Liver (tissue), 3 donors: ENCODE results near the gene CAMSAP1.

Experiments used
- FOXA2 ChIP-seq: IDR thresholded peaks from 2 replicates; pipeline ENCODE4 v1.6.1; 2016; ENCODE audit warnings: antibody characterized with exemption
- HNF4A ChIP-seq, 2 donors: conservative IDR thresholded peaks; 2 replicates each; pipeline ENCODE4 v1.6.1; 2016; ENCODE audit warnings: antibody characterized with exemption in 2 of 2, mild to moderate bottlenecking in 2 of 2
- JUND ChIP-seq, 2 donors: IDR thresholded peaks; 2 replicates each; pipeline ENCODE4 v1.6.1; 2016; ENCODE audit warnings: antibody characterized with exemption in 2 of 2
- RAD21 ChIP-seq, 2 donors: IDR thresholded peaks; 2 replicates each; pipeline ENCODE4 v1.6.1; 2016; ENCODE audit warnings: antibody characterized with exemption in 2 of 2, mild to moderate bottlenecking in 2 of 2
- SP1 ChIP-seq: IDR thresholded peaks from 2 replicates; pipeline ENCODE4 v1.6.1; 2018; ENCODE audit warnings: antibody characterized with exemption, mild to moderate bottlenecking
- TAF1 ChIP-seq: conservative IDR thresholded peaks from 2 replicates; pipeline ENCODE4 v1.6.1; 2016; ENCODE audit warnings: antibody characterized with exemption, mild to moderate bottlenecking
- YY1 ChIP-seq: IDR thresholded peaks from 2 replicates; pipeline ENCODE4 v1.6.1; 2016; ENCODE audit warnings: antibody characterized with exemption, mild to moderate bottlenecking
- TF ChIP-seq, protein P1 (sequence below): fragments of 150-350 bp; IDR thresholded peaks from 2 replicates; pipeline ENCODE4 v1.5.1; 2017; ENCODE audit warnings: improper control_type of control experiment, low read depth, low read length; ENCODE audit not compliant: missing input control
- TF ChIP-seq, protein P2 (sequence below): IDR thresholded peaks from 2 replicates; pipeline ENCODE4 v1.6.1; 2016; ENCODE audit warnings: antibody characterized with exemption
- TF ChIP-seq, protein P3 (sequence below): IDR thresholded peaks from 2 replicates; pipeline ENCODE4 v1.6.1; 2016; ENCODE audit warnings: antibody characterized with exemption, mild to moderate bottlenecking
- donor health status: healthy.
- donor health status: healthy.

DNA sequence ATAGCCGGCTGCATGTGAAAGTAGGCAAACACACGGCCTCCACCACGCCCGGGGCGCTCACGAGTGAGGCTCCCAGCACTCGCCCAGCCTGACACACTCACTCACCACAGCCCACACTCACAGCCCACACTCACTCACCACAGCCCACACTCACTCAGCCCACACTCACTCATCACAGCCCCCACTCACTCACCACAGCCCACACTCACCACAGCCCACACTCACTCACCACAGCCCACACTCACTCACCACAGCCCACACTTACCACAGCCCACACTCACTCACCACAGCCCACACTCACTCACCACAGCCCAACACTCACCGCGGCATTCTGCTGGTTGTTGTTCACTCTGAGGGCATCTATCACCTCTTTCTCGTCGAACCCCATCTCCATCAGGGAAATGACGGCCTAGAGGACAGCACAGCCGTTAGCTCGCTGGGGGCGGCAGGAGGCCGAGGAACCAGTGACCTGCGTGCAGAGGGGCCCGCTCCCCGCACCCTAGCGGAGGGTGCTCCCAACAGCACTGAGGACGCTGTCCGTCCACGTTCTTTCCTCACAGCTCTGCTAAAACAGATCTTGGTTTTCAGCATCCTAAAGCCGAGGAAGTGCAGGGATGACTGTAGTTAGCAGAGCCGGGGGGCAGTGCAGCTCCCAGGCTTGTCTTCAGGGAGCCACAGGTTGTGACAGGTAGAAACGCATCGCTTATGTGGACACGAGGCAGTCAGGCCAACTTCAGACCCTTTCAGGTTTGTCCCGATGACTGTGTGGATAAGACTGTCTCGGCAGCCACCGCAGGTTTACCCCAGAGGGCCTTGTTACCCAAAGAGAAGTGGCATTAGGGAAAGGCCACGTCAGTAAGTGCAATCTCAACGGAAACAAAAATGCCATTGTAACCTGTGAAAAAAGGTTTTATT lies 32.3 kb upstream of the CAMSAP1 start:
- TF ChIP-seq RAD21 (IDR thresholded peaks at IDR 0.05): no peak
- TF ChIP-seq, protein P1, sequence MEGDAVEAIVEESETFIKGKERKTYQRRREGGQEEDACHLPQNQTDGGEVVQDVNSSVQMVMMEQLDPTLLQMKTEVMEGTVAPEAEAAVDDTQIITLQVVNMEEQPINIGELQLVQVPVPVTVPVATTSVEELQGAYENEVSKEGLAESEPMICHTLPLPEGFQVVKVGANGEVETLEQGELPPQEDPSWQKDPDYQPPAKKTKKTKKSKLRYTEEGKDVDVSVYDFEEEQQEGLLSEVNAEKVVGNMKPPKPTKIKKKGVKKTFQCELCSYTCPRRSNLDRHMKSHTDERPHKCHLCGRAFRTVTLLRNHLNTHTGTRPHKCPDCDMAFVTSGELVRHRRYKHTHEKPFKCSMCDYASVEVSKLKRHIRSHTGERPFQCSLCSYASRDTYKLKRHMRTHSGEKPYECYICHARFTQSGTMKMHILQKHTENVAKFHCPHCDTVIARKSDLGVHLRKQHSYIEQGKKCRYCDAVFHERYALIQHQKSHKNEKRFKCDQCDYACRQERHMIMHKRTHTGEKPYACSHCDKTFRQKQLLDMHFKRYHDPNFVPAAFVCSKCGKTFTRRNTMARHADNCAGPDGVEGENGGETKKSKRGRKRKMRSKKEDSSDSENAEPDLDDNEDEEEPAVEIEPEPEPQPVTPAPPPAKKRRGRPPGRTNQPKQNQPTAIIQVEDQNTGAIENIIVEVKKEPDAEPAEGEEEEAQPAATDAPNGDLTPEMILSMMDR: no peak
- TF ChIP-seq SP1: no peak
- TF ChIP-seq YY1: no peak
- no peak for TF ChIP-seq FOXA2
- no peak for TF ChIP-seq TAF1
- TF ChIP-seq JUND (IDR thresholded peaks at IDR 0.05): no peak
- TF ChIP-seq, protein P2, sequence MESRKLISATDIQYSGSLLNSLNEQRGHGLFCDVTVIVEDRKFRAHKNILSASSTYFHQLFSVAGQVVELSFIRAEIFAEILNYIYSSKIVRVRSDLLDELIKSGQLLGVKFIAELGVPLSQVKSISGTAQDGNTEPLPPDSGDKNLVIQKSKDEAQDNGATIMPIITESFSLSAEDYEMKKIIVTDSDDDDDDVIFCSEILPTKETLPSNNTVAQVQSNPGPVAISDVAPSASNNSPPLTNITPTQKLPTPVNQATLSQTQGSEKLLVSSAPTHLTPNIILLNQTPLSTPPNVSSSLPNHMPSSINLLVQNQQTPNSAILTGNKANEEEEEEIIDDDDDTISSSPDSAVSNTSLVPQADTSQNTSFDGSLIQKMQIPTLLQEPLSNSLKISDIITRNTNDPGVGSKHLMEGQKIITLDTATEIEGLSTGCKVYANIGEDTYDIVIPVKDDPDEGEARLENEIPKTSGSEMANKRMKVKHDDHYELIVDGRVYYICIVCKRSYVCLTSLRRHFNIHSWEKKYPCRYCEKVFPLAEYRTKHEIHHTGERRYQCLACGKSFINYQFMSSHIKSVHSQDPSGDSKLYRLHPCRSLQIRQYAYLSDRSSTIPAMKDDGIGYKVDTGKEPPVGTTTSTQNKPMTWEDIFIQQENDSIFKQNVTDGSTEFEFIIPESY: no peak
- TF ChIP-seq, protein P3, sequence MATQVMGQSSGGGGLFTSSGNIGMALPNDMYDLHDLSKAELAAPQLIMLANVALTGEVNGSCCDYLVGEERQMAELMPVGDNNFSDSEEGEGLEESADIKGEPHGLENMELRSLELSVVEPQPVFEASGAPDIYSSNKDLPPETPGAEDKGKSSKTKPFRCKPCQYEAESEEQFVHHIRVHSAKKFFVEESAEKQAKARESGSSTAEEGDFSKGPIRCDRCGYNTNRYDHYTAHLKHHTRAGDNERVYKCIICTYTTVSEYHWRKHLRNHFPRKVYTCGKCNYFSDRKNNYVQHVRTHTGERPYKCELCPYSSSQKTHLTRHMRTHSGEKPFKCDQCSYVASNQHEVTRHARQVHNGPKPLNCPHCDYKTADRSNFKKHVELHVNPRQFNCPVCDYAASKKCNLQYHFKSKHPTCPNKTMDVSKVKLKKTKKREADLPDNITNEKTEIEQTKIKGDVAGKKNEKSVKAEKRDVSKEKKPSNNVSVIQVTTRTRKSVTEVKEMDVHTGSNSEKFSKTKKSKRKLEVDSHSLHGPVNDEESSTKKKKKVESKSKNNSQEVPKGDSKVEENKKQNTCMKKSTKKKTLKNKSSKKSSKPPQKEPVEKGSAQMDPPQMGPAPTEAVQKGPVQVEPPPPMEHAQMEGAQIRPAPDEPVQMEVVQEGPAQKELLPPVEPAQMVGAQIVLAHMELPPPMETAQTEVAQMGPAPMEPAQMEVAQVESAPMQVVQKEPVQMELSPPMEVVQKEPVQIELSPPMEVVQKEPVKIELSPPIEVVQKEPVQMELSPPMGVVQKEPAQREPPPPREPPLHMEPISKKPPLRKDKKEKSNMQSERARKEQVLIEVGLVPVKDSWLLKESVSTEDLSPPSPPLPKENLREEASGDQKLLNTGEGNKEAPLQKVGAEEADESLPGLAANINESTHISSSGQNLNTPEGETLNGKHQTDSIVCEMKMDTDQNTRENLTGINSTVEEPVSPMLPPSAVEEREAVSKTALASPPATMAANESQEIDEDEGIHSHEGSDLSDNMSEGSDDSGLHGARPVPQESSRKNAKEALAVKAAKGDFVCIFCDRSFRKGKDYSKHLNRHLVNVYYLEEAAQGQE: no peak
- no peak for TF ChIP-seq HNF4A (conservative IDR thresholded peaks at IDR 0.05)
